HCT116 (cell line): ENCODE results near the gene AHI1.

Source experiments
- ATF3 ChIP-seq: IDR thresholded peaks from 2 replicates; pipeline ENCODE4 v1.6.1; 2012
- CEBPB ChIP-seq: IDR thresholded peaks from 2 replicates; pipeline ENCODE4 v1.6.1; 2012; ENCODE audit warnings: low read depth
- CTCF ChIP-seq, 3 experiments: fragments of 200-600 bp in 1 of 3; sonication (generic) in 1 of 3; IDR thresholded peaks in 2 of 3; conservative IDR thresholded peaks in 1 of 3; 2 replicates each; pipeline ENCODE4 v1.5.1; 2012 to 2017; ENCODE audit warnings: low read depth in 2 of 3, low read length in 2 of 3, antibody characterized with exemption in 1 of 3, borderline replicate concordance in 1 of 3, control low read depth in 1 of 3, mild to moderate bottlenecking in 1 of 3, mixed read lengths in 1 of 3, mixed run types in 1 of 3, moderate library complexity in 1 of 3; ENCODE audit not compliant: insufficient read depth in 1 of 3
- ELF1 ChIP-seq: IDR thresholded peaks from 2 replicates; pipeline ENCODE4 v1.6.1; 2012; ENCODE audit warnings: low read depth, borderline replicate concordance
- EZH2 ChIP-seq: fragments of 200-600 bp; sonication (generic); IDR thresholded peaks from 2 replicates; pipeline ENCODE4 v1.6.1; 2017; ENCODE audit warnings: antibody characterized with exemption, mixed run types
- EZH2phosphoT487 ChIP-seq: fragments of 200-600 bp; IDR thresholded peaks from 2 replicates; pipeline ENCODE4 v1.6.1; 2018; ENCODE audit warnings: antibody characterized with exemption, borderline replicate concordance
- MAX ChIP-seq: IDR thresholded peaks from 2 replicates; pipeline ENCODE4 v1.6.1; 2012
- POLR2A ChIP-seq: IDR thresholded peaks from 2 replicates; pipeline ENCODE4 v1.7.0; 2011; ENCODE audit warnings: borderline replicate concordance; ENCODE audit not compliant: insufficient read depth, insufficient read length; ENCODE audit errors: extremely low read depth
- SIN3A ChIP-seq: IDR thresholded peaks from 2 replicates; pipeline ENCODE4 v1.6.1; 2012; ENCODE audit warnings: low read depth
- SP1 ChIP-seq: IDR thresholded peaks from 2 replicates; pipeline ENCODE4 v1.6.1; 2012; ENCODE audit warnings: low read depth

GRCh38 chr6:135270676-135271536, 226.6 kb downstream of the AHI1 start:
- no peak for TF ChIP-seq EZH2
- no peak for TF ChIP-seq POLR2A
- no peak for TF ChIP-seq MAX
- TF ChIP-seq CTCF (IDR thresholded peaks at IDR 0.05 in 2 of 3, conservative IDR thresholded peaks at IDR 0.05 in 1 of 3; ENCODE audit: borderline replicate concordance in 1 of 3, insufficient read depth in 1 of 3, low read depth in 2 of 3, low read length in 2 of 3), result no peak
- TF ChIP-seq CEBPB, result no peak
- no peak for TF ChIP-seq ATF3
- no peak for TF ChIP-seq SIN3A
- no peak for TF ChIP-seq ELF1
- TF ChIP-seq SP1, result no peak
- no peak for TF ChIP-seq EZH2phosphoT487
